ENCODE results near the gene TRAF2.

The TRAF2 gene

DNA sequence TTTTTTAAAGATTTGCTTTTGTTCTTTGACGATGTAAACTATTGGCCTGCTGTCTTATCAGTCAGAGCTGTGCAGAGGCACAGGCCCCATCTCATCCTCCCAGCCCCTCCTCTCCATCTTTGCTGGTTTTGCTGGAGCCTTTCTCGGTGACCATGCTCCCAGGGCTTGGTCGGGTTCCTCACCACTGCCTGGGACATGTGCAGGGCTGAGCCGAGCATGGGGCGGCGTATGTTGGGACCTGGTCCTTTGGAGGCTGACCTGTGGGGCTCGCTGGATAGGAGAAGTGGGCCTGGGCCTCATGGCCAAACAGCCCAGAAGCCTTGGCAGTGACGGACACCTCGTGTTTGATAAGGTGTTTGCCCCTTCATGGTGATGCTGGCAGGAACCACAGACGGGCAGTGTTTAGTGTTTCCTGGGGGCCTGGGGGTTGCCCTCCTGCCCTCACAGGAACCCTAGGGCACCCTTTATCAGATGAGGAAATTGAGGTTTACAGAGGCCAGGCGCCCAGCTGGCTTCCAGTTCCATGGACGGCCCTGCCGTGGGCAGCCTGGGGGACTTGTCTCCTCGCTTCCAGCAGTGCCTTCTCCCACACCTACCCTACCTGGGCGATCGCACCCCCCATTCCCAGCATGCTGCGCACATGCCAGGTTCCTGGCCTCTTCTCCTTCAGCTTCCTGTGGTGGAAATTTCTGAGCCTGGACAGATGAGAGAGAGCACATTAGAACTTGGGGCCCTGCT, 27.6 kb downstream of the TRAF2 start:
- DNase-seq (ENCODE audit: low spot score) = no peak

DNA sequence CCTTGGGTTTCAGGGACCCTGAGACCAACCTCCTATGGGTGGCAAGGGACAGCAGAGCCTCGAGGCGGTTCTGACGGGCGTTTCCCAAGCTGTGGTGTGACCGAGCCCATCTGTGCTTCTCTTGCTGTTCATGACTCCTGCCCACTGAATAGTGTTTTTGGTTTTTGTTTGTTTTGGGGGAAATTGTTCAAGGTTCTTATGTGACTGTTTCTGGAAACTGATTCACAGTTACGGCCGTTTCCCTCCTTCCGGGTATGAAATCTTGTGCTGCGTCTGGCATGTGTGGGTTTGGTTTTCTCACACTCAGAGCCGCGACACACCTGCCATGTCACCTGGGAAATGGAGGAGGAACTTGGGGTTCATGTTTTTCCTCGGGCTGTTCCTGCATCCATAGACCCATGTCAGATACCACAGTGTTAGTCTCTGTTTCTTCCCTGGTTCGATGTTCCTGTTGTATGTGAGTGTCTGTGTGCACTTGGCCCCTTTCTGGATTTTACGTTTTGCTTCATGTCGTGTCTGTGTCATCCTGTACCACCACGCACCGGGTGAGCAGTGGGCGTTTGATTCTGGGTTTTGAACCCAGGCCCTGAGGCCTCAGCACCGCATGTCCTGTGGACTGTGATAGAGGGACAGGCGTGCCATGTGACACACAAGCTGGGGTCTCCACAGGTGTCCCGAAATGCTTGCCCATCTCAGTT, 29.5 kb downstream of the TRAF2 start:
- no peak for DNase-seq (ENCODE audit: low spot score)

- no peak for DNase-seq (ENCODE audit: low spot score)
Observed at GRCh38 chr9:136916330-136917184, 30.2 kb downstream of the TRAF2 start.

DNA sequence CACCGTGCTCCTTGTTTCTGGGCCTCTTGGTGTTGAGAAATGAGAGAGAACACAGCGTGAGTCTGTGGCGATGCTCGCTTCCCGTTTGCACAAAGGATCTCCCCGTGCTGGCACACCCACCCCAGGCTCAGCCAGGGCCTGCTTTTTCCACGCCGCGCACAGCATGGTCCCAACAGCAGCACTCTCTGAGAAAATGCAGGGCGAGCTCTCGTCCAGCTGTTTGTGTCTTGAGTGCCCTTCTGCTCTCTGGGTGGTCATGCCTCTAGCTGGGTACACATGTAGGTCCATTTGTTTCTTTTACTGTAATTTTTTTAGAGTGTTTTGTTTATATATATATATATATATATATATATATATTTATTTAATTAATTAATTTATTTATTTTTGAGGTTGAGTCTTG, 31.6 kb downstream of the TRAF2 start:
- DNase-seq (ENCODE audit: low spot score) = no peak

GRCh38 chr9:136920069-136920468, 33.8 kb downstream of the TRAF2 start:
- DNase-seq (ENCODE audit: low spot score) = no peak

DNA sequence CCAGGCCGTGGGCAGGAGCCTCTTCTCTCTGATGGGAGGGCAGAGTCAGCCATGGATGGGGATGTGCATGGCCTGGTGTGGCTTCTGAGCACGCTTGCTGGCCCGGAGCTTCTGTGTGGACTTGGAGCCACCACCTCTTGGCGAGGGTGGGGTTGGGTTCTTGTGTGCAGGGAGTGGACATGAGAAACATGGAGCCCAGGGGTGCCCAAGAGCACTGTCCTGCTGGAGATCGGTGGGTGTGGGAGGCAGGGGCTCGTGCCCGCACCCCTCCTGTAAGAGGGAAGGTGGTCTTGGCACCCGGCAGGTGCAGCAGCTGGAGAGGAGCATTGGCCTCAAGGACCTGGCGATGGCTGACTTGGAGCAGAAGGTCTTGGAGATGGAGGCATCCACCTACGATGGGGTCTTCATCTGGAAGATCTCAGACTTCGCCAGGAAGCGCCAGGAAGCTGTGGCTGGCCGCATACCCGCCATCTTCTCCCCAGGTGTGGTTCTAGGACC, 34.5 kb downstream of the TRAF2 start:
- DNase-seq (ENCODE audit: low spot score) = no peak

- DNase-seq (ENCODE audit: low spot score) = no peak
Observed at GRCh38 chr9:136921307-136921706, 35.0 kb downstream of the TRAF2 start.

DNA sequence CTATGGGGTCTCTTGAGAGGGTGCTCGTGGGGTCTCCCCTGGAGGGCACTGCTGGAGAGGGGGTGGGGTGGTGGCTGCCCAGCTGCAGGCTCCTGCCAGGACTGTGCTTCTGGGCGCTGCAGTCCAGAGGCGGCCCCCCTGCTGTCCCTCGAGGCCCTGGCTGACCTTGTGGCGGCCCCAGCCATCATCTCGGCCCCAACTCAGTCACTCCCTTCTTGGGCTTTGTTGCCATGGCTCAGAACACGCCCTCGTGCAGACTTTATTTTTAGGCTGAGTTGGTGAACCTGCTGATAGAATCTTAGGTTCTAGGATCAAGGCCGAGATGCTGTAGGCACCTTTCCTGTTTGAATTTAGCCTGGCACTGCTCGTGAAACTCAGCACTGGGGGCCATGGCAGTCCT, 35.4 kb downstream of the TRAF2 start:
- no peak for DNase-seq (ENCODE audit: low spot score)

GRCh38 chr9:136922540-136922939, 36.2 kb downstream of the TRAF2 start:
- no peak for DNase-seq (ENCODE audit: low spot score)

GRCh38 chr9:136923881-136924280, 37.6 kb downstream of the TRAF2 start:
- no peak for DNase-seq (ENCODE audit: low spot score)

- DNase-seq (ENCODE audit: low spot score) = no peak
Observed at GRCh38 chr9:136925414-136926153, 39.3 kb downstream of the TRAF2 start.

GRCh38 chr9:136926154-136926704, 39.9 kb downstream of the TRAF2 start:
- DNase-seq (ENCODE audit: low spot score) = no peak

DNA sequence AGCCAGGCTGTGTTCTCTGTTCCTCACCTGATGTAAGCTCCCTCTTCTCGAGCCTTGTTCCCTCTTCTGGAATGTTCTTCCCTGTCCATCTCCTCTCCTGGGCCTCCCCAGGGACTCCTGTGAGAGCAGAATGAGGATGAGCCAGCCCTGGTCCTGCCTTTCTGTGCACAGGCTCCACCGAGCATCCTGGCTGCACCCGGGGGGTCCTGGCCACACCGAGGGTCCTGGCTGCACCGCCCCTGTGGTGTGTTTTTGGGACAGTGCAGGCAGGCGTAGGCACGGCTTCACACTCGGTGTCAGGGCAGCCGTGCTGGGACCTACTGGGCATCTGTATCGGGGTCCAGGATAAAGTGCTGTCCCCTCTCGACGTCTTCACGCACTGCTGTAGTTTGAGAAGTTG, 40.4 kb downstream of the TRAF2 start:
- DNase-seq (ENCODE audit: low spot score) = no peak

DNA sequence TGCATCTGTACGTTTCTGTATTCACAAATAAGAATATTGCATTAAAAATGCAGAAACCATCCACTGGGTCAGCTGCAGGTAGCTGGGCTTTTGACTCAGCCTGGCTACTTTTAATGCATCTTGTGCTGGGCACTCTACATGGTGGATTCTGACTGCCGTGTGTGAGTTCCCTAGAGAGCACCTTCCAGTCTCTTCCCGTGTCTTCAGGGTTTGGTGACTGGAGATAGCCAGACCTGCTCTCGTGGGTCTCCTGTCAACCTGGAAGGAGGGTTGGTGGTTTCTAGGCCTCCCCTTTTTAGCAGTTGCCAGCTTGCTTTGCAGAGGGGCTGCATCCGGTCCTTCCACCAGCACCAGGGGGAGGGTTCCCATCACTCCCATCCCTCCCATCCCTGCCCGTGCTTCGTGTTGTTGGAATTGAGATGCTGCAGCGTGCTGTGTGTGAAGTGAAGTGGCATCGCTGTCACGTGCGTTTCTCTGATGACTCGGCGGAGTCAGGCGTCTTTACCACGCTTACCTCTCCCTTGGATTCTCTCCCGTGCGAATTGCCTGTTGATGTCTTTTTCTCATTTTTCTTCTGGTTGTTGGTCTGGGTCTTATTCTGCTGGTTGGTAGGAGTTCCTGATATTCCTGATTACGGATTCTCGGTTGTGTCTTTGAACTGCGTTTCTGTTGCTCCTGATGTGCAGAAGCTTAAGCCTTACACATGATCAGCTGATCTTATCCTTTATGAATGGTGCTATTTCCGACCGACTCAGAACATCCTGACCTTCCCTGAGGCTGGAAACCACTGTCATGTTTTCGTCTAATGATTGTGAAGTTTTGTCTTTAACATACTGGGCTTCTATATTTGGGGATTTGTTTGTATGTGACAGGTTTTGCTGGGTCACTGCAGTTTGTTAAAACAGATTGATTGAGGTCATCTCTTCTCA, 41.3 kb downstream of the TRAF2 start:
- DNase-seq (ENCODE audit: low spot score) = no peak

DNA sequence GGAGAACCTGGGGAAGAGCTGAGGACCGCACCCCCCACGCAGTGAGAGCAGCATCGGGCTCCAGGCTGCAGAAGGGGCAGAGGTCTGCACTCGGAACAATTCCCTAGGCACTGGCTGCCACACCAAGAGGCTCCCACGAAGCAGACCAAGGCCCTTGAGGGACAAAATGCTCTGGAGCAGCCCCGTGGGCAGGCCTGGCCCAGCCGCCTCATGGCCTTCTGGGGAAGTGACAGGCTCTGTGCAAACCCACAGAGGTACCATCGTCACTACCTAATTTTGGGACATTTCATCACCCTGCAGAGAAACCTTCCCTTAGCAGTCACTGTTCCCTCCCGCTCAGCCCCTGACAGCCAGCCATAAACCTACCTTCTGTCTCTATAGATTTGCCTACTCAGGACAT, 42.3 kb downstream of the TRAF2 start:
- no peak for DNase-seq (ENCODE audit: low spot score)

DNA sequence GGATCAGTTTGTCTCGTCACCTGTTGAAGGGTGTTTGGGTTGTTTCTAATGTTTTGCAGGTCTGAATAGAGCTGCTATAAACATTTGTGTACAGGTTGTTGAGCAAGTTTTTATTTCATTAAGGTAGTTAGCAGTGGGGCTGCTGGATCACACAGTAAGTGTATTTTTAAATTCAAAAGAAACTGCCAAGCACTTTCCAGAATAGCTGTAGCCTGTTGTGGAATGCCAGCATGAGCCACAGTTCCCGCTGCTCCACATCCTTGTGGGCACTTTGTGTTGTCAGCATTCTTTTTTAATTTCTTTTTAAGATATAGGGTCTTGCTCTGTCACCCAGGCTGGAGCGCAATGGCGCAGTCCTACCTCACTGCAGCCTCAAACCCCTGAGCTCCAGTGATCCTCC, 43.7 kb downstream of the TRAF2 start:
- no peak for DNase-seq (ENCODE audit: low spot score)

GRCh38 chr9:136931611-136932130, 45.4 kb downstream of the TRAF2 start:
- no peak for DNase-seq (ENCODE audit: low spot score)

GRCh38 chr9:136934277-136934676, 48.0 kb downstream of the TRAF2 start:
- DNase-seq (ENCODE audit: low spot score) = no peak

DNA sequence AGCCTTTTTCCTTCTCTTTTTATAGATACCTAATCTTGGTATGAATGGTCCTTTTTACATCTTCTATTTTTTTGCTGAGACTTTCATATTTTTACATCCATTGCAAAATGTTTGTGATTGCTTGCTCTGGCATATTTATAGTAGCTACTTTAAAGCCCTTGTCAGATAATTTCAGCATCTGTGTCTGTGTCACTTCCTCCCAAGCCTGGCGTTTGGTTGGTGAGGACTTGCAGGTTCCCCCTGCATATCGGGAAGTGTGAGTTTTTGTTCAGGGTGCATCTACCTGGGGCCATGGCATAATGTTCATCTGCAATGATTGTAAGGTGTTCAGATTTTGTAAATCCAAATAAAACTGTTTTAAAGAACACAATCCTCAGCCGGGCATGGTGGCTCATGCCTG, 49.3 kb downstream of the TRAF2 start:
- no peak for DNase-seq (ENCODE audit: low spot score)

GRCh38 chr9:136936645-136937170, 50.4 kb downstream of the TRAF2 start:
- DNase-seq (ENCODE audit: low spot score) = no peak
